ENCODE data around the gene AKT1.

- TF ChIP-seq POLR2A (IDR thresholded peaks at IDR 0.05; ENCODE audit: low read length) (no peak), GATA1 (IDR thresholded peaks at IDR 0.05; ENCODE audit: low read depth, low read length) (no peak)
Observed at GRCh38 chr14:104721505-104722431, 73.8 kb downstream of the AKT1 start.
